ENCODE results near the gene TMEM141. TPM values are rescaled to one million over a fixed set of nuclear protein-coding genes. Genes with fewer than 3 reads are reported as not detected.

The TMEM141 gene
- polyA plus RNA-seq (ENCODE audit: insufficient read length) = 35.7 TPM

GRCh38 chr9:136790640-136791515, at the start of gene TMEM141:
Gene TMEM141 (plus strand): TSS chr9:136791344. CDS start chr9:136791371, 27 bp downstream.
- DNase-seq = peak; percentile 98

- no peak for DNase-seq
These were observed 49.1 kb upstream of the TMEM141 start for GRCh38 chr9:136741883-136742571.

GRCh38 chr9:136742591-136743391, 48.4 kb upstream of the TMEM141 start, which contains the start of gene LCN10:
Gene LCN10 (minus strand): TSS chr9:136742940. CDS start chr9:136742903, 37 bp downstream.
- no peak for DNase-seq

- DNase-seq = no peak
These were observed 47.4 kb upstream of the TMEM141 start for GRCh38 chr9:136743639-136744211.

GRCh38 chr9:136744773-136745172, 46.4 kb upstream of the TMEM141 start:
- DNase-seq = no peak

GRCh38 chr9:136745389-136746154, 45.6 kb upstream of the TMEM141 start:
- no peak for DNase-seq

GRCh38 chr9:136746155-136746490, 45.0 kb upstream of the TMEM141 start:
- DNase-seq = no peak

GRCh38 chr9:136746621-136747020, 44.5 kb upstream of the TMEM141 start:
- no peak for DNase-seq

GRCh38 chr9:136747161-136748060, 43.7 kb upstream of the TMEM141 start:
- no peak for DNase-seq

- no peak for DNase-seq
These were observed 42.9 kb upstream of the TMEM141 start, which contains the start of gene LCN6 for GRCh38 chr9:136748201-136748600. Gene LCN6 (minus strand): TSS chr9:136748525. CDS start chr9:136748483, 42 bp downstream.

- no peak for DNase-seq
These were observed 42.2 kb upstream of the TMEM141 start for GRCh38 chr9:136748666-136749611.

GRCh38 chr9:136750526-136750925, 40.6 kb upstream of the TMEM141 start:
- DNase-seq = no peak

- DNase-seq = no peak
These were observed 39.9 kb upstream of the TMEM141 start for GRCh38 chr9:136751244-136751643.

- no peak for DNase-seq
These were observed 39.3 kb upstream of the TMEM141 start for GRCh38 chr9:136751814-136752213.

- DNase-seq = no peak
These were observed 37.6 kb upstream of the TMEM141 start for GRCh38 chr9:136753371-136754058.

- no peak for DNase-seq
These were observed 37.0 kb upstream of the TMEM141 start for GRCh38 chr9:136754059-136754572.

- DNase-seq = no peak
These were observed 36.4 kb upstream of the TMEM141 start for GRCh38 chr9:136754626-136755301.
